ENCODE data around the gene TFR2.

GRCh38 chr7:100682228-100682741, 40.9 kb upstream of the TFR2 start:
- TF ChIP-seq, protein P1, sequence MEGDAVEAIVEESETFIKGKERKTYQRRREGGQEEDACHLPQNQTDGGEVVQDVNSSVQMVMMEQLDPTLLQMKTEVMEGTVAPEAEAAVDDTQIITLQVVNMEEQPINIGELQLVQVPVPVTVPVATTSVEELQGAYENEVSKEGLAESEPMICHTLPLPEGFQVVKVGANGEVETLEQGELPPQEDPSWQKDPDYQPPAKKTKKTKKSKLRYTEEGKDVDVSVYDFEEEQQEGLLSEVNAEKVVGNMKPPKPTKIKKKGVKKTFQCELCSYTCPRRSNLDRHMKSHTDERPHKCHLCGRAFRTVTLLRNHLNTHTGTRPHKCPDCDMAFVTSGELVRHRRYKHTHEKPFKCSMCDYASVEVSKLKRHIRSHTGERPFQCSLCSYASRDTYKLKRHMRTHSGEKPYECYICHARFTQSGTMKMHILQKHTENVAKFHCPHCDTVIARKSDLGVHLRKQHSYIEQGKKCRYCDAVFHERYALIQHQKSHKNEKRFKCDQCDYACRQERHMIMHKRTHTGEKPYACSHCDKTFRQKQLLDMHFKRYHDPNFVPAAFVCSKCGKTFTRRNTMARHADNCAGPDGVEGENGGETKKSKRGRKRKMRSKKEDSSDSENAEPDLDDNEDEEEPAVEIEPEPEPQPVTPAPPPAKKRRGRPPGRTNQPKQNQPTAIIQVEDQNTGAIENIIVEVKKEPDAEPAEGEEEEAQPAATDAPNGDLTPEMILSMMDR (IDR thresholded peaks at IDR 0.05), result no peak
- TF ChIP-seq POLR2A (IDR thresholded peaks at IDR 0.05), result no peak
